CD14-positive monocyte (primary cell): ENCODE data around the gene PCP2. TPM values are rescaled to one million over a fixed set of nuclear protein-coding genes. Genes with fewer than 3 reads are reported as not detected.

Experiments
- DNase-seq, 3 donors: peaks; one replicate each; pipeline ENCODE4 v3.0.0-alpha.2; 2011 to 2022
- H2AFZ ChIP-seq: 2 replicates; pipeline ENCODE4 v1.6.0; 2012; ENCODE audit warnings: mild to moderate bottlenecking, low read depth, low read length, inconsistent platforms; ENCODE audit not compliant: insufficient read depth, poor library complexity, severe bottlenecking
- H3K27ac ChIP-seq, 2 donors: 1 replicate in 1 of 2; 2 replicates in 1 of 2; pipeline ENCODE4 v1.5.1; 2012 to 2013; ENCODE audit warnings: low read length in 2 of 2, control low read depth in 1 of 2, inconsistent platforms in 1 of 2, low read depth in 1 of 2, mild to moderate bottlenecking in 1 of 2
- H3K27me3 ChIP-seq, 2 donors: one replicate each; pipeline versions ENCODE4 v1.6.0 to v1.6.1; 2011 to 2013; ENCODE audit warnings: low read length in 2 of 2; ENCODE audit not compliant: control insufficient read depth in 2 of 2, insufficient read depth in 2 of 2
- H3K36me3 ChIP-seq, 2 donors: replicated peaks in 1 of 2; 1 replicate in 1 of 2; 2 replicates in 1 of 2; pipeline versions ENCODE4 v1.5.1 to v1.6.1; 2012 to 2013; ENCODE audit warnings: low read length in 2 of 2, control low read depth in 1 of 2, inconsistent platforms in 1 of 2, mild to moderate bottlenecking in 1 of 2; ENCODE audit not compliant: insufficient read depth in 2 of 2, control insufficient read depth in 1 of 2
- H3K4me1 ChIP-seq, 2 donors: 1 replicate in 1 of 2; 2 replicates in 1 of 2; pipeline versions ENCODE4 v1.5.1 to v1.6.1; 2012 to 2013; ENCODE audit warnings: low read length in 2 of 2, control low read depth in 1 of 2, inconsistent platforms in 1 of 2, mild to moderate bottlenecking in 1 of 2, moderate library complexity in 1 of 2; ENCODE audit not compliant: insufficient read depth in 2 of 2, control insufficient read depth in 1 of 2
- H3K4me2 ChIP-seq: replicated peaks from 2 replicates; pipeline ENCODE3; 2012; ENCODE audit warnings: low read length, moderate library complexity, mild to moderate bottlenecking; ENCODE audit not compliant: poor library complexity, severe bottlenecking; ENCODE audit errors: extremely low read depth
- H3K4me3 ChIP-seq, 3 experiments: fragments of 200-600 bp in 1 of 3; sonication (generic) in 1 of 3; replicated peaks in 1 of 3; 1 replicate in 2 of 3; 2 replicates in 1 of 3; pipeline ENCODE4 v1.5.1; 2011 to 2013; ENCODE audit warnings: low read length in 3 of 3, mild to moderate bottlenecking in 3 of 3, control low read depth in 2 of 3, low read depth in 2 of 3, inconsistent platforms in 1 of 3, moderate library complexity in 1 of 3
- H3K79me2 ChIP-seq: 2 replicates; pipeline ENCODE4 v1.6.0; 2012; ENCODE audit warnings: mild to moderate bottlenecking, control low read depth, inconsistent platforms, low read length, moderate library complexity; ENCODE audit not compliant: insufficient read depth
- H3K9ac ChIP-seq: 2 replicates; pipeline ENCODE4 v1.6.0; 2017; ENCODE audit warnings: low read length, mild to moderate bottlenecking; ENCODE audit not compliant: insufficient read depth, poor library complexity, severe bottlenecking
- H3K9me3 ChIP-seq, 2 donors: replicated peaks in 1 of 2; 1 replicate in 1 of 2; 2 replicates in 1 of 2; pipeline versions ENCODE4 v1.5.1 to v1.6.1; 2012 to 2013; ENCODE audit warnings: low read length in 2 of 2, control low read depth in 1 of 2; ENCODE audit not compliant: control insufficient read depth in 1 of 2, insufficient read depth in 1 of 2
- H4K20me1 ChIP-seq: 2 replicates; pipeline ENCODE4 v1.6.0; 2012; ENCODE audit warnings: mild to moderate bottlenecking, low read length, control low read depth, moderate library complexity; ENCODE audit not compliant: insufficient read depth
- H3K27ac Mint-ChIP-seq, 7 donors: one replicate each; pipeline ENCODE4 v1.8.0; 2020; ENCODE audit warnings: mild to moderate bottlenecking in 7 of 7, mixed read lengths in 7 of 7, moderate library complexity in 6 of 7, inconsistent platforms in 2 of 7
- H3K27me3 Mint-ChIP-seq, 3 donors: one replicate each; pipeline ENCODE4 v1.8.0; 2021 to 2022; ENCODE audit warnings: low read depth in 3 of 3, mild to moderate bottlenecking in 3 of 3, mixed read lengths in 3 of 3, moderate library complexity in 3 of 3, inconsistent platforms in 1 of 3
- H3K36me3 Mint-ChIP-seq, 2 donors: one replicate each; pipeline ENCODE4 v1.8.0; 2020; ENCODE audit warnings: mixed read lengths in 2 of 2, inconsistent platforms in 1 of 2, mild to moderate bottlenecking in 1 of 2
- H3K4me1 Mint-ChIP-seq: one replicate; pipeline ENCODE4 v1.8.0; 2020; ENCODE audit warnings: mild to moderate bottlenecking, mixed read lengths
- H3K4me3 Mint-ChIP-seq, 2 donors: one replicate each; pipeline ENCODE4 v1.8.0; 2020; ENCODE audit warnings: mild to moderate bottlenecking in 2 of 2, mixed read lengths in 2 of 2, moderate library complexity in 1 of 2
- H3K9me3 Mint-ChIP-seq, 7 donors: one replicate each; pipeline ENCODE4 v1.8.0; 2020 to 2022; ENCODE audit warnings: mixed read lengths in 7 of 7, mild to moderate bottlenecking in 6 of 7, moderate library complexity in 6 of 7, inconsistent platforms in 2 of 7
- WGBS: methylation state at CpG from one replicate; pipeline ENCODE4 v1.1.5; 2013; ENCODE audit warnings: missing lambda C conversion rate; ENCODE audit not compliant: insufficient coverage; 5-methylcytosine and 5-hydroxymethylcytosine counted together
- intact Hi-C, 2 donors: fragments of 100-400 bp; cut with micrococcal nuclease; formaldehyde crosslinking; loops; one replicate each; pipeline versions ENCODE4 v1.15.0 to v1.15.1; 2023
- polyA plus RNA-seq, 3 donors: library from polyadenylated mRNA; depleted of rRNA in 1 of 3; unstranded in 2 of 3; stranded (reverse) in 1 of 3; fragments of 300-500 nt in 2 of 3; fragments of >200 nt in 1 of 3; fragmentation: Illumina TruSeq in 2 of 3; gene quantifications; 1 replicate in 2 of 3; 2 replicates in 1 of 3; pipeline ENCODE4 v1.2.3, GENCODE V29; 2012 to 2021
- TF ChIP-seq, protein P1 (sequence below): fragments of 200-600 bp; IDR thresholded peaks from one replicate; pipeline ENCODE4 v1.8.0; 2022; ENCODE audit warnings: antibody characterized with exemption, mild to moderate bottlenecking

Gene PCP2
- polyA plus RNA-seq, 3 donors: 1.8 TPM; not detected in 2

DNA sequence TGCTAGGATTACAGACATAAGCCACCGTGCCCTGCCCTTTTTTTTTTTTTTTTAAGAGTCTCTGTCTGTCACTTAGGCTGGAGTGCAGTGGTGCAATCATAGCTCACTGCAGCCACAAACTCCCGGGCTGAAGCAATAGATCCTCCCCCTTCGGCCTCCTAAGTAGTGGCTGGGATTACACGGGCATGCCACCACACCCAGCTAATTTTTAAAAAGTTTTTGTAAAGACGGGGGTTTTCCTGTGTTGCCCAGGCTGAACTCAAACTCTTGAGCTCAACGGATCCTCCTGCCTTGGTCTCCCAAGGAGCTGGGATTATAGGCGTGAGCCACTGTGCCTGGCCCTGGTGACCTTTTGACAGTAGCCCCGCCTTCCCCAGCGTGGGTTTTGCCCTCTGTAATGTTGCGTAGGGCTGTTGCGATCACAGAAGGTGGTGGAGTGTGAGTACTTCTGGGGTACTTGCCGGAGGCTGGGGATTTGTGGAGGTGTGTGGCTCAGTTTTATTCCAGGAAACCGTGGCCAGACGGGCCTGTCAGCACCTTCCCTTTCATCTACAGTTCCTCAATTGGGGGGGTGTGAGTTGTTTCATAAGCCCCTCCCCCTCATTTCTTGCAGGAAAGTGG, 23.7 kb upstream of the PCP2 start:
- peak overlapping the region; percentile 98 to 100 (median 99) for H3K27ac Mint-ChIP-seq
- peak overlapping the region; percentile 39 to 75 for H3K4me3 Mint-ChIP-seq
- TF ChIP-seq, protein P1, sequence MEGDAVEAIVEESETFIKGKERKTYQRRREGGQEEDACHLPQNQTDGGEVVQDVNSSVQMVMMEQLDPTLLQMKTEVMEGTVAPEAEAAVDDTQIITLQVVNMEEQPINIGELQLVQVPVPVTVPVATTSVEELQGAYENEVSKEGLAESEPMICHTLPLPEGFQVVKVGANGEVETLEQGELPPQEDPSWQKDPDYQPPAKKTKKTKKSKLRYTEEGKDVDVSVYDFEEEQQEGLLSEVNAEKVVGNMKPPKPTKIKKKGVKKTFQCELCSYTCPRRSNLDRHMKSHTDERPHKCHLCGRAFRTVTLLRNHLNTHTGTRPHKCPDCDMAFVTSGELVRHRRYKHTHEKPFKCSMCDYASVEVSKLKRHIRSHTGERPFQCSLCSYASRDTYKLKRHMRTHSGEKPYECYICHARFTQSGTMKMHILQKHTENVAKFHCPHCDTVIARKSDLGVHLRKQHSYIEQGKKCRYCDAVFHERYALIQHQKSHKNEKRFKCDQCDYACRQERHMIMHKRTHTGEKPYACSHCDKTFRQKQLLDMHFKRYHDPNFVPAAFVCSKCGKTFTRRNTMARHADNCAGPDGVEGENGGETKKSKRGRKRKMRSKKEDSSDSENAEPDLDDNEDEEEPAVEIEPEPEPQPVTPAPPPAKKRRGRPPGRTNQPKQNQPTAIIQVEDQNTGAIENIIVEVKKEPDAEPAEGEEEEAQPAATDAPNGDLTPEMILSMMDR: no peak
- H3K27me3 ChIP-seq: no peaks in the 10 kb centered on the region
- peaks cover 67% of the 10 kb centered on the region for H3K4me1 Mint-ChIP-seq
- peak overlapping the region; percentile 40 for H2AFZ ChIP-seq
- H4K20me1 ChIP-seq: no peaks in the 10 kb centered on the region
- no peaks in the 10 kb centered on the region for H3K9me3 ChIP-seq
- WGBS: 0% methylated on average over 6 of the region's 14 CpGs
- H3K27ac ChIP-seq: peak overlapping the region; percentile 99 to 100
- H3K4me2 ChIP-seq: peak overlapping the region; percentile 73
- peak overlapping the region in 2 of 3 experiments; percentile 17 to 61 for H3K4me3 ChIP-seq
- DNase-seq: peak; percentile 94 to 98 (median 97)
- peaks cover 79 to 81% of the 10 kb centered on the region in 2 donors for H3K4me1 ChIP-seq
- H3K27me3 Mint-ChIP-seq: peaks cover 0 to 18% (median 0%) of the 10 kb centered on the region in 3 donors
- H3K36me3 ChIP-seq: no peaks in the 10 kb centered on the region
- H3K79me2 ChIP-seq: no peaks in the 10 kb centered on the region
- peaks cover 0 to 2% (median 0%) of the 10 kb centered on the region in 7 donors for H3K9me3 Mint-ChIP-seq
- intact Hi-C loops: loop anchor here in 1 of 2 donors (1.0 to 10.0 kb wide), 2 partner anchors 20 to 112 kb away; partner anchors contain the start of gene MCEMP1
- peak overlapping the region; percentile 81 for H3K9ac ChIP-seq
- H3K36me3 Mint-ChIP-seq: no peaks in the 10 kb centered on the region

DNA sequence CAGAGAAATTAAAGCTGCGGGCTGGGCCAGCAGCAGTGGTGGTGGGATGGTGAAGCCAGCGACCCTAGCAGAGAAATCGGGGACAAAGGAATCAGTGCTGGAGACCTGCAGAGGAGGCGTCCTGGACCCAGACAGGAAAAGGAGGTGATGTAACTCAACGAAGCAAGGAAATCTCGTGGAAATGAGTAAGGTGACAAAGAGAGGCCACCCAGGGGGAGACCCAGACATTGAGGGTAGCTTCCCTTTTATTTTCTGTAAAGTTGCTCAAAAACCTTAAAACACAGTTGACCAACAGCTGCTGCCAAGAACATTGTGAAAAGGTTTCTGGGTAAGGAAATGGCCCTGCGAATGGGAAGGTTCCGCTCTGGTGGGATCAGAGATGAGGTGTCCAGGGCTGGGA, 22.1 kb upstream of the PCP2 start:
- H3K4me3 ChIP-seq: no peak overlapping the region
- WGBS: 4% methylated on average over 5 of the region's 8 CpGs

More for the DNA sequence above, 22.1 kb upstream of the PCP2 start:
- Histone ChIP-seq H3K36me3 (no peaks in the 10 kb centered on the region), H4K20me1 (no peaks in the 10 kb centered on the region), H3K79me2 (no peaks in the 10 kb centered on the region), H3K27me3 (no peaks in the 10 kb centered on the region), H3K4me1 (peaks cover 73 to 75% of the 10 kb centered on the region in 2 donors), H3K9me3 (no peaks in the 10 kb centered on the region), H2AFZ (no peak overlapping the region), H3K4me2 (no peak overlapping the region), H3K27ac (peak overlapping the region; percentile 99 to 100), H3K9ac (peak overlapping the region; percentile 81)
- TF ChIP-seq, protein P1: no peak
- Mint-ChIP-seq H3K36me3 (no peaks in the 10 kb centered on the region), H3K9me3 (peaks cover 0 to 2% (median 0%) of the 10 kb centered on the region in 7 donors), H3K27me3 (peaks cover 0 to 10% (median 2%) of the 10 kb centered on the region in 3 donors), H3K4me1 (peaks cover 64% of the 10 kb centered on the region), H3K4me3 (peak overlapping the region in 1 of 2 donors; percentile 36), H3K27ac (peak overlapping the region; percentile 98 to 100 (median 99))
- intact Hi-C loops: loop anchor here in 1 of 2 donors (2.0 to 10.0 kb wide), 2 partner anchors 51 to 111 kb away; no protein-coding TSS in a partner anchor
- peak; percentile 94 to 99 (median 97) for DNase-seq
